SK-N-SH (cell line): ENCODE results near the gene TBCE. TPM values are rescaled to one million over a fixed set of nuclear protein-coding genes. Genes with fewer than 3 reads are reported as not detected.

ENCODE experiments used
- CTCF ChIA-PET: fragments of 300-600, 350-600 bp; formaldehyde crosslinking; extraction: SDS; loops from one replicate; lab custom pipeline; 2021; lab: Yijun Ruan, JAX
- POLR2A ChIA-PET: fragments of 350-600 bp; sonication (Branson Sonifier 250); formaldehyde crosslinking; extraction: SDS; loops from one replicate; lab custom pipeline; 2020; ENCODE audit warnings: antibody characterized with exemption, inconsistent platforms; lab: Yijun Ruan, JAX
- DNase-seq: peaks from one replicate; pipeline ENCODE4 v3.0.0; 2012
- H2AFZ ChIP-seq: fragments of 200-600 bp; sonication (generic); 2 replicates; pipeline ENCODE4 v1.8.1; 2016; ENCODE audit warnings: antibody characterized with exemption, mild to moderate bottlenecking, low read depth
- H3F3A ChIP-seq: fragments of 200-600 bp; sonication (generic); replicated peaks from 2 replicates; pipeline ENCODE3; 2016; ENCODE audit warnings: antibody characterized with exemption, mild to moderate bottlenecking; ENCODE audit not compliant: insufficient read depth
- H3K27ac ChIP-seq, 2 experiments: fragments of 200-500 bp in 1 of 2; fragments of 200-600 bp in 1 of 2; sonication (Bioruptor generic) in 1 of 2; sonication (generic), shearing (Covaris generic) in 1 of 2; 2 replicates each; pipeline versions ENCODE4 v1.5.1 to v1.6.1; 2014 to 2016; ENCODE audit warnings: low read depth in 2 of 2, inconsistent platforms in 1 of 2, low read length in 1 of 2, mild to moderate bottlenecking in 1 of 2, mixed read lengths in 1 of 2
- H3K27me3 ChIP-seq: fragments of 200-600 bp; sonication (generic), shearing (Covaris generic); 2 replicates; pipeline ENCODE4 v1.6.1; 2016; ENCODE audit warnings: mixed run types; ENCODE audit not compliant: insufficient read depth
- H3K36me3 ChIP-seq, 2 experiments: fragments of 200-500 bp in 1 of 2; fragments of 200-600 bp in 1 of 2; sonication (Bioruptor generic) in 1 of 2; sonication (generic) in 1 of 2; replicated peaks in 1 of 2; 2 replicates each; pipeline versions ENCODE3 to v1.5.1; 2014 to 2016; ENCODE audit warnings: low read length in 1 of 2, mild to moderate bottlenecking in 1 of 2; ENCODE audit not compliant: insufficient read depth in 2 of 2, control insufficient read depth in 1 of 2
- H3K4me1 ChIP-seq, 2 experiments: fragments of 200-500 bp in 1 of 2; fragments of 200-600 bp in 1 of 2; sonication (Bioruptor generic) in 1 of 2; sonication (generic), shearing (Covaris generic) in 1 of 2; 2 replicates each; pipeline versions ENCODE4 v1.5.1 to v1.6.1; 2014 to 2016; ENCODE audit warnings: low read depth in 1 of 2, low read length in 1 of 2, mixed run types in 1 of 2; ENCODE audit not compliant: insufficient read depth in 2 of 2, control insufficient read depth in 1 of 2
- H3K4me2 ChIP-seq: fragments of 200-600 bp; sonication (generic), shearing (Covaris generic); 2 replicates; pipeline ENCODE4 v1.6.1; 2017; ENCODE audit warnings: mixed run types
- H3K4me3 ChIP-seq, 2 experiments: fragments of 200-500 bp in 1 of 2; fragments of 200-600 bp in 1 of 2; sonication (Bioruptor generic) in 1 of 2; sonication (generic), shearing (Covaris generic) in 1 of 2; 2 replicates each; pipeline versions ENCODE4 v1.5.1 to v1.8.1; 2014 to 2016; ENCODE audit warnings: low read depth in 2 of 2, inconsistent platforms in 1 of 2, low read length in 1 of 2, mild to moderate bottlenecking in 1 of 2, mixed read lengths in 1 of 2, moderate library complexity in 1 of 2
- H3K79me2 ChIP-seq: fragments of 200-600 bp; sonication (generic); 2 replicates; pipeline ENCODE4 v1.8.1; 2017; ENCODE audit warnings: mild to moderate bottlenecking; ENCODE audit not compliant: insufficient read depth
- H3K9ac ChIP-seq: fragments of 200-600 bp; sonication (generic); 2 replicates; pipeline ENCODE4 v1.6.1; 2017; ENCODE audit warnings: mixed run types
- H3K9me2 ChIP-seq: fragments of 200-600 bp; sonication (generic); 2 replicates; pipeline ENCODE4 v1.6.1; 2017; ENCODE audit warnings: mixed run types
- H3K9me3 ChIP-seq: fragments of 200-600 bp; sonication (generic); 2 replicates; pipeline ENCODE4 v1.6.1; 2017; ENCODE audit warnings: mixed run types, mild to moderate bottlenecking, moderate library complexity
- H4K20me1 ChIP-seq: fragments of 200-600 bp; sonication (generic); 2 replicates; pipeline ENCODE4 v1.6.1; 2017; ENCODE audit warnings: mild to moderate bottlenecking, mixed run types; ENCODE audit not compliant: insufficient read depth
- CTCF ChIP-seq: fragments of 200-600 bp; sonication (generic); IDR thresholded peaks from 2 replicates; pipeline ENCODE4 v1.6.1; 2017; ENCODE audit warnings: antibody characterized with exemption, mild to moderate bottlenecking, moderate library complexity
- EZH2phosphoT487 ChIP-seq: fragments of 200-600 bp; sonication (generic); IDR thresholded peaks from 2 replicates; pipeline ENCODE4 v1.6.1; 2017; ENCODE audit warnings: low read depth, mixed run types, mild to moderate bottlenecking, antibody characterized with exemption, moderate library complexity, borderline replicate concordance
- IRF3 ChIP-seq: fragments of 150-350 bp; IDR thresholded peaks from 2 replicates; pipeline ENCODE4 v1.6.1; 2016; ENCODE audit warnings: mild to moderate bottlenecking, low read depth, low read length
- JUND ChIP-seq: IDR thresholded peaks from 2 replicates; pipeline ENCODE4 v1.4.0; 2012
- NRF1 ChIP-seq: IDR thresholded peaks from 2 replicates; pipeline ENCODE4 v1.6.1; 2012; ENCODE audit warnings: low read depth, mild to moderate bottlenecking, low read length
- REST ChIP-seq: IDR thresholded peaks from 2 replicates; pipeline ENCODE4 v1.6.1; 2012; ENCODE audit warnings: mild to moderate bottlenecking, low read depth, low read length, moderate library complexity
- SIN3A ChIP-seq: IDR thresholded peaks from 2 replicates; pipeline ENCODE4 v1.6.1; 2012; ENCODE audit warnings: low read depth, mild to moderate bottlenecking, low read length, moderate library complexity, borderline replicate concordance
- WGBS: methylation state at CpG from one replicate; pipeline ENCODE4 v1.1.6; 2017; ENCODE audit warnings: low lambda C conversion rate; 5-methylcytosine and 5-hydroxymethylcytosine counted together
- polyA plus RNA-seq, 3 experiments: library from polyadenylated mRNA; depleted of rRNA; stranded (reverse); fragments of >200 nt; gene quantifications; 2 replicates each; pipeline ENCODE4 v1.2.3, GENCODE V29; 2012

Gene TBCE
- polyA plus RNA-seq, 1 of the 3 experiments (the other 2 are of a cell fraction), result 18.3 TPM

- TF ChIP-seq CTCF (no peak), IRF3 (no peak), REST (no peak)
These were observed 103.7 kb downstream of the TBCE start (continued) for GRCh38 chr1:235470741-235471439.

GRCh38 chr1:235473806-235474205 is 106.6 kb downstream of the TBCE start:
- Histone ChIP-seq H3K36me3 (peaks cover 11 to 33% of the 10 kb centered on the region in 2 experiments), H3K4me3 (no peak overlapping the region), H3K27me3 (no peaks in the 10 kb centered on the region), H4K20me1 (no peaks in the 10 kb centered on the region), H3K79me2 (no peaks in the 10 kb centered on the region), H3K9me2 (no peaks in the 10 kb centered on the region), H3K27ac (peak overlapping the region in 1 of 2 experiments; percentile 3; a peak in 1 of 4 replicates), H3K9me3 (no peaks in the 10 kb centered on the region), H3F3A (peaks cover 14% of the 10 kb centered on the region), H2AFZ (no peak overlapping the region), H3K9ac (no peak overlapping the region), H3K4me1 (no peaks in the 10 kb centered on the region; a peak in 1 of 4 replicates), H3K4me2 (no peak overlapping the region)
- DNase-seq, result no peak
- POLR2A ChIA-PET, result interaction anchor here (0.6 kb wide), 1 partner anchor 185 kb away, joined by 3 read pairs; no protein-coding TSS in a partner anchor
- CTCF ChIA-PET, result interaction anchor here (0.6 to 1.0 kb wide), 2 partner anchors 57 to 309 kb away, joined by 3 read pairs; no protein-coding TSS in a partner anchor
- TF ChIP-seq JUND, result no peak
- TF ChIP-seq NRF1, result no peak
- 64% methylated on average over 1 of the region's 1 CpG for WGBS

- over 99% methylated on average over 5 of the region's 5 CpGs for WGBS
- no peak for DNase-seq
- peaks cover 56 to 66% of the 10 kb centered on the region in 2 experiments for H3K36me3 ChIP-seq
- no peaks in the 10 kb centered on the region for H3K27me3 ChIP-seq
- H3K9me2 ChIP-seq, result no peaks in the 10 kb centered on the region
- H3K9ac ChIP-seq, result no peak overlapping the region
- H3K4me2 ChIP-seq, result no peak overlapping the region
- CTCF ChIA-PET, result interaction anchor here (0.6 to 0.7 kb wide), 2 partner anchors 8 to 21 kb away, joined by 3 read pairs; partner anchors contain the start of gene B3GALNT2
- no peak overlapping the region for H3K27ac ChIP-seq
- TF ChIP-seq SIN3A (no peak), EZH2phosphoT487 (no peak)
- TF ChIP-seq, all 33 proteins: peak for 0
- no peaks in the 10 kb centered on the region for H3K9me3 ChIP-seq
- no peaks in the 10 kb centered on the region for H3F3A ChIP-seq
- H2AFZ ChIP-seq, result no peak overlapping the region
- no peak overlapping the region for H3K4me3 ChIP-seq
- H3K79me2 ChIP-seq, result no peaks in the 10 kb centered on the region; the same call in 1 of the 2 replicates
- no peaks in the 10 kb centered on the region for H4K20me1 ChIP-seq
- H3K4me1 ChIP-seq, result no peaks in the 10 kb centered on the region
- POLR2A ChIA-PET, result no interaction called here
These were observed 115.9 kb downstream of the TBCE start for GRCh38 chr1:235483090-235483489.
